Liver (tissue), 9 donors: Measurements from ENCODE around the gene FMN2. TPM values are rescaled to one million over a fixed set of nuclear protein-coding genes. Genes with fewer than 3 reads are reported as not detected.

Source experiments
- DNase-seq: peaks from one replicate; pipeline ENCODE4 v3.0.0-alpha.2; 2017; ENCODE audit warnings: low spot score
- H3K27ac ChIP-seq, 2 donors: one replicate each; pipeline ENCODE4 v1.7.0; 2013; ENCODE audit warnings: inconsistent platforms in 2 of 2, low read length in 2 of 2, control low read depth in 1 of 2, low read depth in 1 of 2, mild to moderate bottlenecking in 1 of 2
- H3K27me3 ChIP-seq, 4 donors: one replicate each; pipeline versions ENCODE4 v1.6.1 to v1.7.0; 2013; ENCODE audit warnings: low read length in 3 of 4, inconsistent platforms in 1 of 4, mild to moderate bottlenecking in 1 of 4, moderate library complexity in 1 of 4; ENCODE audit not compliant: control insufficient read depth in 4 of 4, insufficient read depth in 4 of 4
- H3K36me3 ChIP-seq, 4 donors: one replicate each; pipeline versions ENCODE4 v1.6.1 to v1.7.0; 2013; ENCODE audit warnings: low read length in 3 of 4, mild to moderate bottlenecking in 3 of 4, low read depth in 1 of 4, moderate library complexity in 1 of 4; ENCODE audit not compliant: control insufficient read depth in 4 of 4, insufficient read depth in 3 of 4
- H3K4me1 ChIP-seq, 4 donors: one replicate each; pipeline versions ENCODE4 v1.6.1 to v1.7.0; 2013; ENCODE audit warnings: low read length in 3 of 4, mild to moderate bottlenecking in 3 of 4, moderate library complexity in 1 of 4; ENCODE audit not compliant: control insufficient read depth in 4 of 4, insufficient read depth in 4 of 4
- H3K4me3 ChIP-seq, 3 donors: one replicate each; pipeline versions ENCODE4 v1.6.1 to v1.7.0; 2013; ENCODE audit warnings: low read length in 3 of 3, control low read depth in 1 of 3, low read depth in 1 of 3, mild to moderate bottlenecking in 1 of 3
- H3K9ac ChIP-seq, 2 donors: one replicate each; pipeline ENCODE4 v1.7.0; 2013; ENCODE audit warnings: low read length in 2 of 2, mild to moderate bottlenecking in 2 of 2, moderate library complexity in 2 of 2, control low read depth in 1 of 2, low read depth in 1 of 2
- H3K9me3 ChIP-seq, 4 donors: one replicate each; pipeline versions ENCODE4 v1.6.1 to v1.7.0; 2013; ENCODE audit warnings: low read length in 3 of 4; ENCODE audit not compliant: control insufficient read depth in 4 of 4
- FOXA1 ChIP-seq: IDR thresholded peaks from 2 replicates; pipeline ENCODE4 v1.6.1; 2016; ENCODE audit warnings: antibody characterized with exemption
- FOXA2 ChIP-seq: IDR thresholded peaks from 2 replicates; pipeline ENCODE4 v1.6.1; 2016; ENCODE audit warnings: antibody characterized with exemption
- HNF4A ChIP-seq, 2 donors: conservative IDR thresholded peaks; 2 replicates each; pipeline ENCODE4 v1.6.1; 2016; ENCODE audit warnings: antibody characterized with exemption in 2 of 2, mild to moderate bottlenecking in 2 of 2
- HNF4G ChIP-seq: IDR thresholded peaks from 2 replicates; pipeline ENCODE4 v1.6.1; 2016; ENCODE audit warnings: antibody characterized with exemption
- JUND ChIP-seq, 2 donors: IDR thresholded peaks; 2 replicates each; pipeline ENCODE4 v1.6.1; 2016; ENCODE audit warnings: antibody characterized with exemption in 2 of 2
- NR2F2 ChIP-seq: IDR thresholded peaks from 2 replicates; pipeline ENCODE4 v1.6.1; 2016; ENCODE audit warnings: antibody characterized with exemption
- RAD21 ChIP-seq, 2 donors: IDR thresholded peaks; 2 replicates each; pipeline ENCODE4 v1.6.1; 2016; ENCODE audit warnings: antibody characterized with exemption in 2 of 2, mild to moderate bottlenecking in 2 of 2
- REST ChIP-seq: IDR thresholded peaks from 2 replicates; pipeline ENCODE4 v1.6.1; 2016; ENCODE audit warnings: antibody characterized with exemption, mild to moderate bottlenecking
- RXRA ChIP-seq, 2 donors: IDR thresholded peaks; 2 replicates each; pipeline ENCODE4 v1.6.1; 2017 to 2018; ENCODE audit warnings: antibody characterized with exemption in 2 of 2, mild to moderate bottlenecking in 1 of 2
- SP1 ChIP-seq: IDR thresholded peaks from 2 replicates; pipeline ENCODE4 v1.6.1; 2018; ENCODE audit warnings: antibody characterized with exemption, mild to moderate bottlenecking
- YY1 ChIP-seq: IDR thresholded peaks from 2 replicates; pipeline ENCODE4 v1.6.1; 2016; ENCODE audit warnings: antibody characterized with exemption, mild to moderate bottlenecking
- WGBS: extraction: QIAGEN DNeasy Blood & Tissue Kit; methylation state at CpG from one replicate; pipeline ENCODE4 v1.1.7; 2013; 5-methylcytosine and 5-hydroxymethylcytosine counted together
- polyA plus RNA-seq, 2 donors: library from polyadenylated mRNA; stranded (reverse) in 1 of 2; unstranded in 1 of 2; fragments of 200-250 nt in 1 of 2; fragments of >200 nt in 1 of 2; fragmentation: Nextera tagmentation in 1 of 2; extraction: Ambion mirVana in 1 of 2; gene quantifications; one replicate each; pipeline versions ENCODE4 v1.2.1 to v1.2.3, GENCODE V29; 2013 to 2015
- total RNA-seq, 2 donors: library from RNA; depleted of rRNA; stranded (reverse); fragments of >200 nt; gene quantifications; one replicate each; pipeline ENCODE4 v1.2.3, GENCODE V29; 2014
- TF ChIP-seq, protein P1 (sequence below): IDR thresholded peaks from 2 replicates; pipeline ENCODE4 v1.6.1; 2016; ENCODE audit warnings: antibody characterized with exemption
- TF ChIP-seq, protein P2 (sequence below): IDR thresholded peaks from 2 replicates; pipeline ENCODE4 v1.6.1; 2016; ENCODE audit warnings: antibody characterized with exemption
- donor health status: healthy.
- donor health status: healthy.
- donor health status: healthy.
- donor health status: healthy.
- donor health status: healthy.

FMN2 gene
- total and polyA plus RNA-seq, 4 donors = 0.17 TPM; not detected in 3

DNA sequence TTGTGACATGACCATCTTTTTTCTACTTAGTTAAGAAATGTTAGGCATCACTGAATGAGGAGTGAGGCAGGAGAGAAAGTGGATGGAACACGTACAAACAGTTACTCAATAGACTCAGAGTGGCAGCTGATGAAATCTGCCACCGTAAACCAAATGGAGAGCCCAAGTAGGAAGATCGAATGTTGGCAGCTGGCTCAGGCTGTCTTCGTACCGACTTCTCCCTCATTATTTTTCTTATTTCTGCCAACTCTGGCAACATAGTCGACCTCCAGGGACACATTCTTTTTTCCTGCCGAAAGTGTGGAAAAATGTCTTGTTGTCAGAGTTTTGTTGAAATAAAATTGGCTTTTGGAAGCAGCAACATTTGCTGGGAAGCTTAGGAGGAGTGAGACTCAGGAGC, 377.0 kb downstream of the FMN2 start:
- Histone ChIP-seq H3K27ac (no peak overlapping the region), H3K36me3 (no peaks in the 10 kb centered on the region), H3K4me1 (no peaks in the 10 kb centered on the region), H3K9ac (no peak overlapping the region), H3K27me3 (no peaks in the 10 kb centered on the region), H3K4me3 (no peak overlapping the region), H3K9me3 (no peaks in the 10 kb centered on the region)
- TF ChIP-seq FOXA1 = no peak
- TF ChIP-seq, protein P1, sequence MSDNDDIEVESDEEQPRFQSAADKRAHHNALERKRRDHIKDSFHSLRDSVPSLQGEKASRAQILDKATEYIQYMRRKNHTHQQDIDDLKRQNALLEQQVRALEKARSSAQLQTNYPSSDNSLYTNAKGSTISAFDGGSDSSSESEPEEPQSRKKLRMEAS = no peak
- TF ChIP-seq HNF4G = no peak
- no peak for TF ChIP-seq RXRA (IDR thresholded peaks at IDR 0.05)
- no peak for TF ChIP-seq YY1
- DNase-seq = no peak
- WGBS = 75% methylated on average over 7 of the region's 7 CpGs

DNA sequence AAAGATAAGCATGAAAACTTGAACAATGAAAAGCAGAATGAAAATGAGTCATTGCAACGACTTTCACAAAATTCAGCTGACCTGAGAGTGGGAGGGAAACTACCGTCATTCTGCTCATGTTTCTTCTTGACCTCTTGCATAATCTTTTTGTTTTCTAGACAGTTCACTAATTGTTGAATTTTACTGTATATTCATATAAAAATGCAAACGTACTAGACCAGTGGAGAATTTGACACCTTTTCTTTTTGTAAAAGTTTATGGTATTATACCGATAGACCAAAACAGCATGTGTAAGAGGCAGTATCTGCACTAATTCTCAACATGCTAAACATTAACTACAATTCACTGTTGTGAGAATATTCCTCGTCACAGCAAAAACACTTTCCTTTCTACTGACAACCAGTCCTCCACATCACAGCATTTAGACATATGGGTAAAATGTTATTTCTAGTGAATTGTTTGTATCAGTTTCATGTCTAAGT, 382.5 kb downstream of the FMN2 start:
- DNase-seq = no peak
- H3K4me1 ChIP-seq = peaks cover 0 to 2% (median 0%) of the 10 kb centered on the region in 4 donors
- H3K9me3 ChIP-seq = no peaks in the 10 kb centered on the region
- WGBS = 37% methylated on average over 5 of the region's 5 CpGs
- no peaks in the 10 kb centered on the region for H3K27me3 ChIP-seq
- peak overlapping the region in 1 of 2 donors; percentile 11 for H3K9ac ChIP-seq
- no peaks in the 10 kb centered on the region for H3K36me3 ChIP-seq
- TF ChIP-seq RXRA (IDR thresholded peaks at IDR 0.05) (peak in 1 of 2 donors; percentile 9), RAD21 (IDR thresholded peaks at IDR 0.05) (peak in 1 of 2 donors; percentile 9), NR2F2 (no peak), SP1 (peak; percentile 20), FOXA1 (no peak), JUND (IDR thresholded peaks at IDR 0.05) (peak; percentile 21 to 71), HNF4A (conservative IDR thresholded peaks at IDR 0.05) (peak; percentile 21 to 28)
- H3K4me3 ChIP-seq = peak overlapping the region in 1 of 3 donors; percentile 23
- H3K27ac ChIP-seq = no peak overlapping the region

GRCh38 chr1:240475832-240476231, 384.1 kb downstream of the FMN2 start:
- Histone ChIP-seq H3K4me1 (peaks cover 0 to 2% (median 0%) of the 10 kb centered on the region in 4 donors), H3K27ac (no peak overlapping the region), H3K36me3 (no peaks in the 10 kb centered on the region), H3K27me3 (no peaks in the 10 kb centered on the region), H3K4me3 (no peak overlapping the region), H3K9me3 (no peaks in the 10 kb centered on the region), H3K9ac (no peak overlapping the region)
- WGBS = 85% methylated on average over 4 of the region's 4 CpGs
- TF ChIP-seq SP1 = no peak
- no peak for TF ChIP-seq HNF4A (conservative IDR thresholded peaks at IDR 0.05)
- TF ChIP-seq, protein P1 = no peak
- TF ChIP-seq RXRA (IDR thresholded peaks at IDR 0.05) = no peak
- no peak for TF ChIP-seq REST
- TF ChIP-seq, protein P2, sequence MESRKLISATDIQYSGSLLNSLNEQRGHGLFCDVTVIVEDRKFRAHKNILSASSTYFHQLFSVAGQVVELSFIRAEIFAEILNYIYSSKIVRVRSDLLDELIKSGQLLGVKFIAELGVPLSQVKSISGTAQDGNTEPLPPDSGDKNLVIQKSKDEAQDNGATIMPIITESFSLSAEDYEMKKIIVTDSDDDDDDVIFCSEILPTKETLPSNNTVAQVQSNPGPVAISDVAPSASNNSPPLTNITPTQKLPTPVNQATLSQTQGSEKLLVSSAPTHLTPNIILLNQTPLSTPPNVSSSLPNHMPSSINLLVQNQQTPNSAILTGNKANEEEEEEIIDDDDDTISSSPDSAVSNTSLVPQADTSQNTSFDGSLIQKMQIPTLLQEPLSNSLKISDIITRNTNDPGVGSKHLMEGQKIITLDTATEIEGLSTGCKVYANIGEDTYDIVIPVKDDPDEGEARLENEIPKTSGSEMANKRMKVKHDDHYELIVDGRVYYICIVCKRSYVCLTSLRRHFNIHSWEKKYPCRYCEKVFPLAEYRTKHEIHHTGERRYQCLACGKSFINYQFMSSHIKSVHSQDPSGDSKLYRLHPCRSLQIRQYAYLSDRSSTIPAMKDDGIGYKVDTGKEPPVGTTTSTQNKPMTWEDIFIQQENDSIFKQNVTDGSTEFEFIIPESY = no peak
- no peak for TF ChIP-seq FOXA2
- DNase-seq = no peak
